Body of pancreas (tissue), 4 donors: ENCODE results near the gene NINL. TPM values are rescaled to one million over a fixed set of nuclear protein-coding genes. Genes with fewer than 3 reads are reported as not detected.
"Not testable (repeated sequence)": the region's sequence is repeated elsewhere in the genome, so short reads cannot be mapped to it uniquely, and the experiment has no call there.

Source experiments
- ATAC-seq: fragments of 150-250 bp; one replicate; pipeline ENCODE4 v1.9.1; 2016
- DNase-seq, 4 donors: peaks; one replicate each; pipeline ENCODE4 v3.0.0-alpha.2; 2019
- H3K27ac ChIP-seq, 4 donors: fragments of 200-600 bp; sonication (generic); 1 replicate in 3 of 4; 2 replicates in 1 of 4; pipeline versions ENCODE4 v1.5.1 to v1.6.1; 2016 to 2019; ENCODE audit warnings: mild to moderate bottlenecking in 1 of 4, mixed read lengths in 1 of 4, moderate library complexity in 1 of 4
- H3K27me3 ChIP-seq, 2 donors: fragments of 200-600 bp; sonication (generic); one replicate each; pipeline ENCODE4 v1.6.0; 2016; ENCODE audit warnings: mild to moderate bottlenecking in 1 of 2
- H3K36me3 ChIP-seq, 2 donors: fragments of 200-600 bp; sonication (generic); replicated peaks in 1 of 2; 2 replicates each; pipeline ENCODE4 v1.5.1; 2016; ENCODE audit warnings: low read depth in 2 of 2; ENCODE audit not compliant: insufficient read depth in 1 of 2
- H3K4me1 ChIP-seq: fragments of 200-600 bp; sonication (generic); one replicate; pipeline ENCODE4 v1.6.0; 2016
- H3K4me3 ChIP-seq, 2 donors: fragments of 200-600 bp; sonication (generic); 1 replicate in 1 of 2; 2 replicates in 1 of 2; pipeline ENCODE4 v1.5.1; 2016 to 2019
- H3K9me3 ChIP-seq, 3 donors: fragments of 200-600 bp; sonication (generic); 1 replicate in 2 of 3; 2 replicates in 1 of 3; pipeline ENCODE4 v1.5.1; 2016
- POLR2A ChIP-seq, 3 donors: fragments of 450-650 bp; IDR thresholded peaks; one replicate each; pipeline ENCODE4 v1.6.1; 2016; ENCODE audit warnings: antibody characterized with exemption in 3 of 3, mild to moderate bottlenecking in 2 of 3
- WGBS, 2 donors: methylation state at CpG; one replicate each; pipeline ENCODE4 v1.1.5; 2017; 5-methylcytosine and 5-hydroxymethylcytosine counted together
- intact Hi-C: fragments of 100-400 bp; cut with DNase I; formaldehyde crosslinking; loops from one replicate; pipeline ENCODE4 v1.15.1; 2023
- total RNA-seq, 2 donors: library from RNA; depleted of rRNA; stranded (reverse); fragments of >200 nt; gene quantifications; one replicate each; pipeline ENCODE4 v1.1.0, GENCODE V29; 2016
- TF ChIP-seq, protein P1 (sequence below), 7 experiments: fragments of 450-650 bp in 4 of 7; fragments of 200-600 bp in 3 of 7; sonication (generic) in 3 of 7; IDR thresholded peaks; one replicate each; pipeline ENCODE4 v1.5.1; 2016 to 2019; ENCODE audit warnings: antibody characterized with exemption in 7 of 7

NINL gene
- total RNA-seq = 10 to 100 TPM in 1 of 2 donors, 1 to 10 TPM in 1; 6.7 to 34.9 TPM

DNA sequence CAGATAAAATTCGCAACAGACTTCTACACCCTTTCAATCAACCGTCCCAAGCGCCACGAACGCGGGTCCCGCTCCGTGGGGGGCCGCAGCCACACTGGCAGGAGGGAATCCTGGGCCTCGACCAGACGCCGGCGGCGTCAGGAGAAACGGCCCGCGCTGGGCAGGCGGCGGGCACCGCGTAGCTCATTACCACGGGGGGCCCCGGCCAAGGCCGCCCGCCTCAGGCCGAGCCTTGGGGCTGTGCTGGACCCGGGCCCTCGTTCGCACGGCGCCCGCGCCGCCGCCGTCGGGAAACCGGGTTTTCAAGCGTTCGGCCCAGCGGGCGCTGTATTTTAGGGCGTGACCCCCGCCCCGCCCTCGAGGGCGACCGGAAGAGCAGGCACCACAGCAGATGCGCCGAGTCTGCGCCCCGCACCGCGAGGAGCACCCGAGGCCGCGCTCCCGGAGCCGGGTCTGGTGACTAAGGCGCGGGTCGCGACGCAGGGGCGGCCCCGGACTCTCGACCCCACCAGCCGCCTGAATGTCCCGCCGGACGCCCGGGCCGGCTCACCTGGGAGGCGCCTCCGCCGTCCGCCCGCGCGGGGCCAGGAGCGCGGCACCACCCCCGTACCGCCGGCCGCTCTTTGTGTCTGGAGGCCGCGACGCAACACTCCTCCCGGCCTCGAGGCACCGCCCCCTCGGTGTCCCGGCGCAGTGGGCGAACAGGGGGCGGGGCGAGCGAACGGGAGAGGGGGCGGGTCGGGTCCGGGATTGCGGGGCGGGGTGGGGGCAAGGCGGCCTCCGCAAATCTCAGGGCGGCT, at the start of gene NINL:
Gene NINL, minus strand, starts transcription at position 627 of the 800 bp plus-strand sequence. CDS start 58,944 bp downstream, outside the sequence.
- no peaks in the 10 kb centered on the region for H3K36me3 ChIP-seq
- ATAC-seq (peak; percentile 84), DNase-seq (peak; percentile 51 to 76 (median 62))
- peak within 1 kb of the TSS; percentile 38 to 60 for H3K4me3 ChIP-seq
- peak within 1 kb of the TSS; percentile 53 to 79 (median 79) for H3K27ac ChIP-seq
- intact Hi-C loops = no loop called here
- 0 to 1% methylated on average over 18 to 70 of the region's 108 CpGs for WGBS, 2 donors
- peak; percentile 44 to 59 (median 53) for TF ChIP-seq POLR2A (IDR thresholded peaks at IDR 0.05)
- TF ChIP-seq, protein P1, sequence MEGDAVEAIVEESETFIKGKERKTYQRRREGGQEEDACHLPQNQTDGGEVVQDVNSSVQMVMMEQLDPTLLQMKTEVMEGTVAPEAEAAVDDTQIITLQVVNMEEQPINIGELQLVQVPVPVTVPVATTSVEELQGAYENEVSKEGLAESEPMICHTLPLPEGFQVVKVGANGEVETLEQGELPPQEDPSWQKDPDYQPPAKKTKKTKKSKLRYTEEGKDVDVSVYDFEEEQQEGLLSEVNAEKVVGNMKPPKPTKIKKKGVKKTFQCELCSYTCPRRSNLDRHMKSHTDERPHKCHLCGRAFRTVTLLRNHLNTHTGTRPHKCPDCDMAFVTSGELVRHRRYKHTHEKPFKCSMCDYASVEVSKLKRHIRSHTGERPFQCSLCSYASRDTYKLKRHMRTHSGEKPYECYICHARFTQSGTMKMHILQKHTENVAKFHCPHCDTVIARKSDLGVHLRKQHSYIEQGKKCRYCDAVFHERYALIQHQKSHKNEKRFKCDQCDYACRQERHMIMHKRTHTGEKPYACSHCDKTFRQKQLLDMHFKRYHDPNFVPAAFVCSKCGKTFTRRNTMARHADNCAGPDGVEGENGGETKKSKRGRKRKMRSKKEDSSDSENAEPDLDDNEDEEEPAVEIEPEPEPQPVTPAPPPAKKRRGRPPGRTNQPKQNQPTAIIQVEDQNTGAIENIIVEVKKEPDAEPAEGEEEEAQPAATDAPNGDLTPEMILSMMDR (IDR thresholded peaks at IDR 0.05) = no peak
- no peaks in the 10 kb centered on the region for H3K9me3 ChIP-seq
- H3K27me3 ChIP-seq = no peaks in the 10 kb centered on the region
- H3K4me1 ChIP-seq = peaks cover 21% of the 10 kb centered on the region

- DNase-seq (no peak), ATAC-seq (no peak)
- Histone ChIP-seq H3K36me3 (no peaks in the 10 kb centered on the region), H3K4me1 (no peaks in the 10 kb centered on the region), H3K9me3 (peaks cover 0 to 8% (median 0%) of the 10 kb centered on the region in 3 donors), H3K27me3 (no peaks in the 10 kb centered on the region), H3K27ac (no peak overlapping the region), H3K4me3 (no peak overlapping the region)
- intact Hi-C loops = loop anchor here (10.0 kb wide), 1 partner anchor 62 kb away; the partner anchor contains the start of gene ZNF337
- no peak for TF ChIP-seq POLR2A (IDR thresholded peaks at IDR 0.05)
- TF ChIP-seq, protein P1 (IDR thresholded peaks at IDR 0.05) = no peak
- 85 to 86% methylated on average over 5 of the region's 5 CpGs for WGBS, 2 donors
These were observed 47.8 kb upstream of the NINL start for GRCh38 chr20:25632940-25633790.

DNA sequence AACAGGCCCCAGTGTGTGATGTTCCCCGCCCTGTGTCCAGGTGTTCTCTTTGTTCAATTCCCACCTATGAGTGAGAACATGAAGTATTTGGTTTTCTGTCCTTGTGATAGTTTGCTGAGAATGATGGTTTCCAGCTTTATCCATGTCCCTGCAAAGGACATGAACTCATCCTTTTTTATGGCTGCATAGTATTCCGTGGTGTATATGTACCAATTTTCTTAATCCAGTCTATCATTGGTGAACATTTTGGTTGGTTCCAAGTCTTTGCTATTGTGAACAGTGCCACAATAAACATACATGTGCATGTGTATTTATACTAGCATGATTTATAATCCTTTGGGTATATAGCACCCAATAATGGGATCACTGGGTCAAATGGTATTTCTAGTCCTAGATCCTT, 45.3 kb upstream of the NINL start:
- intact Hi-C loops = loop anchor here (10.0 kb wide), 1 partner anchor 64 kb away; the partner anchor contains the start of gene ZNF337
- H3K4me3 ChIP-seq, H3K4me1 ChIP-seq, DNase-seq, ATAC-seq, H3K9me3 ChIP-seq, H3K27me3 ChIP-seq, H3K27ac ChIP-seq, H3K36me3 ChIP-seq: not testable (repeated sequence)
- WGBS, 2 donors = 93 to 97% methylated on average over 2 of the region's 2 CpGs

DNA sequence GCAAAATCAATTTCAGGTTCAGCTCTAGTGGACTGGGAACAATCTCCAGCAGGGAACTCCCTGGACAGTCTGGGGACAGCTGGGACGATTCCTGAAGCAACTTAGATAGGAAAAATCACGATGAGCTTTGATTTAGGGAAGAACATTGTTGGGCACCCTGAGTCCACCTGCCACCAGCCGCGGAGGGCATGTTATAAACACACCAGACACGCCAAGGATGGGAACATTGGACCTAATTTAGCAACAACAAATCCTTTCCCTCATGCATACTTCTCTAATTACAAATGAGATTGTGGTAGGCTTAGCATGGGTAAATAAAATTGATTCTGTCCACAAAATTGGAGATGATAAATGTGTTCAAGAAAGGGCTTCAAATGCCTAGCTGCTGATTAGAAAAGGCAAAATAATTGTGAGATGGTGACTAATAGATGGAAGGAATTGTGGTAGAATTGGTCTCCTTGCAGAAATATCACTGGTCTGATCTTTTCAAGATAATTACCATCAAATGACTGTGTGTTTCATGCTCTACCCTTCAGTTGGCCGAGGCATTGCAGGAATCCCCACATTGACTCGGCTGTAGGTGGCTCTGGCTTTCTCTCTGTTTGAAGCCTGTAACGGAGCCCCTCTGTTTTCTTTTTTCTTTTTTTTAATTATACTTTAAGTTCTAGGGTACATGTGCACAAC, 44.6 kb upstream of the NINL start:
- Histone ChIP-seq H3K9me3 (no peaks in the 10 kb centered on the region), H3K36me3 (no peaks in the 10 kb centered on the region), H3K27ac (no peak overlapping the region), H3K27me3 (no peaks in the 10 kb centered on the region), H3K4me3 (no peak overlapping the region), H3K4me1 (no peaks in the 10 kb centered on the region)
- TF ChIP-seq, protein P1 (IDR thresholded peaks at IDR 0.05) = no peak
- no peak for TF ChIP-seq POLR2A (IDR thresholded peaks at IDR 0.05)
- DNase-seq = no peak
- no peak for ATAC-seq
- WGBS, 2 donors = 83 to 86% methylated on average over 8 of the region's 8 CpGs
- intact Hi-C loops = loop anchor here (10.0 kb wide), 1 partner anchor 65 kb away; the partner anchor contains the start of gene ZNF337
